Naive thymus-derived CD4-positive, alpha-beta T cell (primary cell): ENCODE measurements around the gene SIL1. TPM values are rescaled to one million over a fixed set of nuclear protein-coding genes. Genes with fewer than 3 reads are reported as not detected.

Experiments used
- ATAC-seq: fragments of 150-1000 bp; cut with Tn5 transposase; 2 replicates; pipeline ENCODE4 v1.10.0; 2021; ENCODE audit warnings: mild to moderate bottlenecking, moderate library complexity
- CTCF ChIA-PET: fragments of 350-600 bp; sonication (Branson Sonifier 250); formaldehyde crosslinking; loops from one replicate; lab custom pipeline; 2021; ENCODE audit warnings: antibody characterized with exemption; lab: Charles Lee
- POLR2A ChIA-PET: fragments of 350-600 bp; sonication (Branson Sonifier 250); formaldehyde crosslinking; loops from one replicate; lab custom pipeline; 2021; ENCODE audit warnings: antibody characterized with exemption, inconsistent platforms; lab: Charles Lee
- DNase-seq, 9 donors: peaks; one replicate each; pipeline versions ENCODE4 v3.0.0 to v3.0.0-alpha.2; 2020 to 2022; ENCODE audit warnings: mixed read lengths in 1 of 9
- H3K27ac ChIP-seq: one replicate; pipeline ENCODE4 v1.7.0; 2013; ENCODE audit warnings: mild to moderate bottlenecking, low read depth, low read length, moderate library complexity
- H3K27me3 ChIP-seq, 2 donors: one replicate each; pipeline ENCODE4 v1.7.0; 2013; ENCODE audit warnings: low read length in 2 of 2, mild to moderate bottlenecking in 2 of 2, moderate library complexity in 2 of 2; ENCODE audit not compliant: control insufficient read depth in 2 of 2, insufficient read depth in 2 of 2
- H3K36me3 ChIP-seq, 3 experiments: 1 replicate in 2 of 3; 2 replicates in 1 of 3; pipeline ENCODE4 v1.7.0; 2013; ENCODE audit warnings: low read length in 3 of 3, mild to moderate bottlenecking in 3 of 3, moderate library complexity in 1 of 3; ENCODE audit not compliant: insufficient read depth in 3 of 3, control insufficient read depth in 2 of 3
- H3K4me1 ChIP-seq, 2 donors: one replicate each; pipeline ENCODE4 v1.7.0; 2013; ENCODE audit warnings: low read length in 2 of 2, mild to moderate bottlenecking in 2 of 2, moderate library complexity in 1 of 2; ENCODE audit not compliant: control insufficient read depth in 2 of 2, insufficient read depth in 2 of 2
- H3K4me3 ChIP-seq: 2 replicates; pipeline ENCODE4 v1.7.0; 2013; ENCODE audit warnings: mild to moderate bottlenecking, low read length
- H3K9me3 ChIP-seq, 3 experiments: 1 replicate in 2 of 3; 2 replicates in 1 of 3; pipeline ENCODE4 v1.7.0; 2013; ENCODE audit warnings: low read length in 3 of 3; ENCODE audit not compliant: control insufficient read depth in 2 of 3
- H3K27ac Mint-ChIP-seq, 9 donors: one replicate each; pipeline ENCODE4 v1.8.0; 2020 to 2022; ENCODE audit warnings: mixed read lengths in 9 of 9, mild to moderate bottlenecking in 8 of 9, moderate library complexity in 5 of 9, inconsistent platforms in 2 of 9
- H3K27me3 Mint-ChIP-seq, 5 donors: one replicate each; pipeline ENCODE4 v1.8.0; 2021 to 2022; ENCODE audit warnings: mixed read lengths in 5 of 5, mild to moderate bottlenecking in 1 of 5
- H3K36me3 Mint-ChIP-seq, 5 donors: one replicate each; pipeline ENCODE4 v1.8.0; 2020 to 2022; ENCODE audit warnings: mixed read lengths in 5 of 5, mild to moderate bottlenecking in 3 of 5, inconsistent platforms in 1 of 5
- H3K4me1 Mint-ChIP-seq, 7 donors: one replicate each; pipeline ENCODE4 v1.8.0; 2020 to 2022; ENCODE audit warnings: mixed read lengths in 7 of 7, mild to moderate bottlenecking in 3 of 7, inconsistent platforms in 1 of 7
- H3K4me3 Mint-ChIP-seq, 10 donors: one replicate each; pipeline ENCODE4 v1.8.0; 2020 to 2022; ENCODE audit warnings: mild to moderate bottlenecking in 10 of 10, mixed read lengths in 10 of 10, moderate library complexity in 6 of 10, inconsistent platforms in 2 of 10
- H3K9me3 Mint-ChIP-seq, 11 donors: one replicate each; pipeline ENCODE4 v1.8.0; 2020 to 2022; ENCODE audit warnings: mixed read lengths in 11 of 11, mild to moderate bottlenecking in 4 of 11, inconsistent platforms in 1 of 11, moderate library complexity in 1 of 11
- intact Hi-C, 2 donors: fragments of 100-400 bp; cut with micrococcal nuclease; formaldehyde crosslinking; loops; one replicate each; pipeline ENCODE4 v1.15.1; 2023
- polyA plus RNA-seq, 2 donors: library from polyadenylated mRNA; unstranded; fragments of 300-500 nt; fragmentation: Illumina TruSeq; gene quantifications; one replicate each; pipeline ENCODE4 v1.2.3, GENCODE V29; 2021
- total RNA-seq, 6 experiments: library from RNA in 5 of 6; stranded (reverse) in 5 of 6; gene quantifications; 1 replicate in 5 of 6; 2 replicates in 1 of 6; pipeline ENCODE4 v1.2.3 and lab custom pipeline; 2021 to 2026

SIL1 gene
- total and polyA plus RNA-seq, 7 experiments from 2014 or later, result 10.6 to 27.1 (median 17.9) TPM

- DNase-seq (no peak), ATAC-seq (no peak)
- CTCF ChIA-PET, result no interaction called here
- intact Hi-C loops, result no loop called here
- H3K4me3 Mint-ChIP-seq, result no peak overlapping the region
- H3K36me3 Mint-ChIP-seq, result peaks cover 3 to 61% (median 17%) of the 10 kb centered on the region in 5 donors
- H3K27ac Mint-ChIP-seq, result no peak overlapping the region
- H3K9me3 ChIP-seq, result no peaks in the 10 kb centered on the region
- POLR2A ChIA-PET, result no interaction called here
- H3K4me1 Mint-ChIP-seq, result peaks cover 0 to 4% (median 0%) of the 10 kb centered on the region in 7 donors
- H3K27me3 Mint-ChIP-seq, result no peaks in the 10 kb centered on the region
- H3K4me3 ChIP-seq, result no peak overlapping the region
- H3K27ac ChIP-seq, result no peak overlapping the region
- peaks cover 0 to 1% (median 0%) of the 10 kb centered on the region in 11 donors for H3K9me3 Mint-ChIP-seq
- H3K36me3 ChIP-seq, result peaks cover 0 to 21% (median 0%) of the 10 kb centered on the region in 3 experiments
- no peaks in the 10 kb centered on the region for H3K4me1 ChIP-seq
- no peaks in the 10 kb centered on the region for H3K27me3 ChIP-seq
Measured at GRCh38 chr5:139025651-139026050, 172.5 kb downstream of the SIL1 start.

GRCh38 chr5:139023286-139023685 lies 174.9 kb downstream of the SIL1 start:
- POLR2A ChIA-PET, result interaction anchor here (0.6 kb wide), 1 partner anchor 12 kb away, joined by 3 read pairs; no protein-coding TSS in a partner anchor
- H3K4me1 ChIP-seq, result no peaks in the 10 kb centered on the region
- H3K36me3 Mint-ChIP-seq, result peaks cover 5 to 85% (median 36%) of the 10 kb centered on the region in 5 donors
- CTCF ChIA-PET, result no interaction called here
- no peaks in the 10 kb centered on the region for H3K27me3 Mint-ChIP-seq
- H3K9me3 ChIP-seq, result no peaks in the 10 kb centered on the region
- H3K27ac Mint-ChIP-seq, result no peak overlapping the region
- H3K4me1 Mint-ChIP-seq, result peaks cover 0 to 4% (median 0%) of the 10 kb centered on the region in 7 donors
- no peak overlapping the region for H3K4me3 ChIP-seq
- no peak overlapping the region for H3K4me3 Mint-ChIP-seq
- intact Hi-C loops, result no loop called here
- no peaks in the 10 kb centered on the region for H3K9me3 Mint-ChIP-seq
- ATAC-seq, result no peak
- H3K27ac ChIP-seq, result no peak overlapping the region
- DNase-seq, result no peak
- peaks cover 0 to 27% (median 0%) of the 10 kb centered on the region in 3 experiments for H3K36me3 ChIP-seq
- H3K27me3 ChIP-seq, result no peaks in the 10 kb centered on the region

- Mint-ChIP-seq H3K27me3 (no peaks in the 10 kb centered on the region), H3K27ac (no peak overlapping the region), H3K9me3 (peaks cover 0 to 2% (median 0%) of the 10 kb centered on the region in 11 donors), H3K36me3 (peaks cover 5 to 89% (median 44%) of the 10 kb centered on the region in 5 donors), H3K4me3 (no peak overlapping the region), H3K4me1 (peaks cover 0 to 4% (median 0%) of the 10 kb centered on the region in 7 donors)
- ATAC-seq (no peak), DNase-seq (no peak)
- no peak overlapping the region for H3K27ac ChIP-seq
- ChIA-PET POLR2A (interaction anchor here (0.6 kb wide), 1 partner anchor 11 kb away, joined by 3 read pairs; no protein-coding TSS in a partner anchor), CTCF (no interaction called here)
- no peaks in the 10 kb centered on the region for H3K4me1 ChIP-seq
- no peak overlapping the region for H3K4me3 ChIP-seq
- intact Hi-C loops, result no loop called here
- H3K36me3 ChIP-seq, result peaks cover 0 to 27% (median 0%) of the 10 kb centered on the region in 3 experiments
- no peaks in the 10 kb centered on the region for H3K9me3 ChIP-seq
- no peaks in the 10 kb centered on the region for H3K27me3 ChIP-seq
Measured at GRCh38 chr5:139022528-139022927, 175.6 kb downstream of the SIL1 start.

GRCh38 chr5:139021346-139021745 lies 176.8 kb downstream of the SIL1 start:
- ATAC-seq, result no peak
- Histone ChIP-seq H3K36me3 (peaks cover 0 to 27% (median 4%) of the 10 kb centered on the region in 3 experiments), H3K27ac (no peak overlapping the region), H3K4me3 (no peak overlapping the region), H3K27me3 (no peaks in the 10 kb centered on the region), H3K9me3 (no peaks in the 10 kb centered on the region), H3K4me1 (no peaks in the 10 kb centered on the region)
- H3K4me1 Mint-ChIP-seq, result no peaks in the 10 kb centered on the region
- H3K27me3 Mint-ChIP-seq, result no peaks in the 10 kb centered on the region
- no peak overlapping the region for H3K27ac Mint-ChIP-seq
- peaks cover 0 to 3% (median 0%) of the 10 kb centered on the region in 11 donors for H3K9me3 Mint-ChIP-seq
- ChIA-PET CTCF (no interaction called here), POLR2A (interaction anchor here (0.5 kb wide), 1 partner anchor 457 kb away, joined by 4 read pairs; no protein-coding TSS in a partner anchor)
- DNase-seq, result no peak
- H3K4me3 Mint-ChIP-seq, result no peak overlapping the region
- H3K36me3 Mint-ChIP-seq, result peaks cover 5 to 93% (median 48%) of the 10 kb centered on the region in 5 donors
- intact Hi-C loops, result no loop called here

- Histone ChIP-seq H3K4me1 (no peaks in the 10 kb centered on the region), H3K27ac (no peak overlapping the region), H3K36me3 (peaks cover 0 to 22% (median 4%) of the 10 kb centered on the region in 3 experiments), H3K4me3 (no peak overlapping the region), H3K27me3 (no peaks in the 10 kb centered on the region), H3K9me3 (no peaks in the 10 kb centered on the region)
- CTCF ChIA-PET, result no interaction called here
- H3K36me3 Mint-ChIP-seq, result peaks cover 5 to 94% (median 58%) of the 10 kb centered on the region in 5 donors
- intact Hi-C loops, result no loop called here
- no peaks in the 10 kb centered on the region for H3K4me1 Mint-ChIP-seq
- no peak overlapping the region for H3K27ac Mint-ChIP-seq
- POLR2A ChIA-PET, result no interaction called here
- H3K9me3 Mint-ChIP-seq, result peaks cover 0 to 4% (median 0%) of the 10 kb centered on the region in 11 donors
- DNase-seq, result no peak
- H3K4me3 Mint-ChIP-seq, result no peak overlapping the region
- no peak for ATAC-seq
- H3K27me3 Mint-ChIP-seq, result no peaks in the 10 kb centered on the region
Measured at GRCh38 chr5:139019880-139020279, 178.3 kb downstream of the SIL1 start.

- H3K27me3 ChIP-seq, result no peaks in the 10 kb centered on the region
- ATAC-seq (no peak), DNase-seq (no peak)
- intact Hi-C loops, result no loop called here
- H3K9me3 Mint-ChIP-seq, result peaks cover 0 to 4% (median 0%) of the 10 kb centered on the region in 11 donors
- H3K4me1 ChIP-seq, result no peaks in the 10 kb centered on the region
- ChIA-PET POLR2A (no interaction called here), CTCF (no interaction called here)
- no peak overlapping the region for H3K4me3 Mint-ChIP-seq
- peaks cover 9 to 94% (median 60%) of the 10 kb centered on the region in 5 donors for H3K36me3 Mint-ChIP-seq
- no peak overlapping the region for H3K27ac ChIP-seq
- H3K4me3 ChIP-seq, result no peak overlapping the region
- H3K27me3 Mint-ChIP-seq, result no peaks in the 10 kb centered on the region
- no peaks in the 10 kb centered on the region for H3K4me1 Mint-ChIP-seq
- H3K9me3 ChIP-seq, result no peaks in the 10 kb centered on the region
- H3K27ac Mint-ChIP-seq, result no peak overlapping the region
- H3K36me3 ChIP-seq, result peaks cover 0 to 16% (median 4%) of the 10 kb centered on the region in 3 experiments
Measured at GRCh38 chr5:139019211-139019610, 179.0 kb downstream of the SIL1 start.

GRCh38 chr5:139017624-139018023 lies 180.5 kb downstream of the SIL1 start:
- Histone ChIP-seq H3K9me3 (no peaks in the 10 kb centered on the region), H3K4me1 (no peaks in the 10 kb centered on the region), H3K27ac (no peak overlapping the region), H3K36me3 (peaks cover 0 to 10% (median 4%) of the 10 kb centered on the region in 3 experiments), H3K4me3 (no peak overlapping the region), H3K27me3 (no peaks in the 10 kb centered on the region)
- ChIA-PET CTCF (no interaction called here), POLR2A (no interaction called here)
- Mint-ChIP-seq H3K4me3 (no peak overlapping the region), H3K27me3 (no peaks in the 10 kb centered on the region), H3K9me3 (peaks cover 0 to 5% (median 0%) of the 10 kb centered on the region in 11 donors), H3K4me1 (no peaks in the 10 kb centered on the region), H3K27ac (no peak overlapping the region), H3K36me3 (peaks cover 14 to 93% (median 66%) of the 10 kb centered on the region in 5 donors)
- intact Hi-C loops, result no loop called here
- DNase-seq (no peak), ATAC-seq (no peak)
